ENCODE data around the gene MAN1A2. TPM values are rescaled to one million over a fixed set of nuclear protein-coding genes. Genes with fewer than 3 reads are reported as not detected.
"Not testable (repeated sequence)": the region's sequence is repeated elsewhere in the genome, so short reads cannot be mapped to it uniquely, and the experiment has no call there.

The MAN1A2 gene
- total RNA-seq, 2 experiments from 2014 or later, result 17.0 to 18.3 TPM

DNA sequence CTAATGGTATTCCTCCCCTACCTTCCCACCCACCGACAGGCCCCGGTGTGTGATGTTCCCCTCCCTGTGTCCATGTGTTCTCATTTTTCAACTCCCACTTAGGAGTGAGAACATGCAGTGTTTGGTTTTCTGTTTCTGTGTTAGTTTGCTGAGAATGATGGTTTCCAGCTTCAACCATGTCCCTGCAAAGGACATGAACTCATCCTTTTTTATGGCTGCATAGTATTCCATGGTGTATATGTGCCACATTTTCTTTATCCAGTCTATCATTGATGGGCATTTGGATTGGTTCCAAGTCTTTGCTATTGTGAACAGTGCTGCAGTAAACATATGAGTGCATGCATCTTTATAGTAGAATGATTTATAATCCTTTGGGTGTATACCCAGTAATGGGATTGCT lies 108.2 kb downstream of the MAN1A2 start:
- not testable (repeated sequence) for H3K27me3 Mint-ChIP-seq, H3K4me3 Mint-ChIP-seq, H3K4me1 Mint-ChIP-seq, H3K27ac Mint-ChIP-seq, DNase-seq
- H3K36me3 Mint-ChIP-seq, result peaks cover 52% of the 10 kb centered on the region
- H3K9me3 Mint-ChIP-seq, result peaks cover 10% of the 10 kb centered on the region

DNA sequence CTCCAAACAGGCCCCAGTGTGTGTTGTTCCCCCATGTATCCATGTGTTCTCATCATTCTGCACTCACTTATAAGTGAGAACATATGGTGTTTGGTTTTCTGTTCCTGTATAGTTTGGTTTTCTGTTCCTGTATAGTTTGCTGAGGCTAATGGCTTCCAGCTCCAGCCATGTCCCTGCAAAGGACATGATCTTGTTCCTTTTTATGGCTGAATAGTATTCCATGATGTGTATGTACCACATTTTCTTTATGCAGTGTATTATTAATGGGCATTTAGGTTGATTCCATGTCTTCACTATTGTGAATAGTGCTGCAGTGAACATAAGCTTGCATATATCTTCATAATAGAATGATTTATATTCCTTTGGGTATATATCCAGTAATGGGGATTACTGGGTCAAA lies 111.8 kb downstream of the MAN1A2 start:
- no peak for DNase-seq
- Mint-ChIP-seq H3K4me1 (no peaks in the 10 kb centered on the region), H3K27me3 (no peaks in the 10 kb centered on the region), H3K9me3 (peaks cover 8% of the 10 kb centered on the region), H3K4me3 (no peak overlapping the region), H3K27ac (no peak overlapping the region), H3K36me3 (peaks cover 63% of the 10 kb centered on the region)

DNA sequence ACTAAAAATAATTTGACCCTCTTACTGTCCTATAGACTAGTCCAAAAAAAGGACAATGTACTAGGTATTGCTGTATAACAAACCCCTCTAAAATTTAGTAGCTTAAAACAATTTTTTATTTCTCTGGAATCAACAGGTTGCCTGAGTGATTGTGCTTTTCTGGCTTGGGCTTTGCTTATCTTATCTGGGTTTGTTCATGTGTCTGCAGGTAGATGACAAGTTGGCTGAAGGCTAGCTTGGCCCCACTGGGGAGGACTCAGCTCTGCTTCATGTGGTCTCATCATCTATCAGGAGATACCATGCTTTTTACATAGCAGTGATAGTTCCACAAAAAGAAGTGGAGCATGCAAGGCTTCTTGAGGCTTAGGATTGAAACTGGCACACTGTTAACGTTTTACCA lies 114.2 kb downstream of the MAN1A2 start:
- DNase-seq, result no peak
- Mint-ChIP-seq H3K27ac (no peak overlapping the region), H3K4me1 (no peaks in the 10 kb centered on the region), H3K27me3 (no peaks in the 10 kb centered on the region), H3K36me3 (peaks cover 46% of the 10 kb centered on the region), H3K9me3 (no peaks in the 10 kb centered on the region), H3K4me3 (no peak overlapping the region)

DNA sequence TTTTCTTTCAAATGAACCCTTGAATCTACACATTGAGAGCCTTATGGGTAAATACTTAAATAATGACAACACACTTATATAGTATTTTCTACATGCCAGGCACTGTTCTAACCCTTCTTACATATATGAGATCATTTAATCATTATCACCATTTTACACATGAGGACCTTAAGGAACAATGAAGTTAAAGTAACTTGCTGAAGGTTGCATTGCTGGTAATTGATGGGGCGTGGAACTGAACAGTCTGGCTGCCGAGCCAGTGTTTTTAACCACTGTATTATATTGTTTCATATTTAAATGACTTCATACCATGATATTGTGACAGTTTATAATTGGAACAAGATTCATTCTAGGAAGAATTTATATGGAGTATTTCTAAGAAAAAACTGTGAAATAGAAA lies 126.7 kb downstream of the MAN1A2 start:
- Mint-ChIP-seq H3K4me3 (no peak overlapping the region), H3K27ac (no peak overlapping the region), H3K36me3 (no peaks in the 10 kb centered on the region), H3K4me1 (no peaks in the 10 kb centered on the region), H3K9me3 (no peaks in the 10 kb centered on the region), H3K27me3 (no peaks in the 10 kb centered on the region)
- DNase-seq, result no peak

DNA sequence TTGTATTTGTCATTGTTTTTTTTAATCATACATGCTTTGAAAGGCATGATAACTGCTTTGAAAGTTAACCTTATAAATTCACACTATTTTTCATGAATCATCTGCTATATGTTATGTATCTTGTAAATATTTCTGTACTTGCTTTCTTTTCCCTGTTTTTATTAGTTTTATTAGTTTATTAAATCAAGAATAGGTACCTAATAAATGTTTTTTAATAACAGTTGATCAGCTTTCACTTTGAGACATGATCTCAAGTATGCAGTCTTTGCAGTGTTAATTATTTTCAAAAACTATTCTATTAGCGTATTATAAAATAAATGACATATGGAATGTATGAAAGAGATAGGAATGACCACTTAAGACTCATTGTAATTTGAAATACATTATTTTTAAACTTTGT lies 127.8 kb downstream of the MAN1A2 start:
- no peak for DNase-seq
- no peaks in the 10 kb centered on the region for H3K36me3 Mint-ChIP-seq
- no peak overlapping the region for H3K4me3 Mint-ChIP-seq
- H3K9me3 Mint-ChIP-seq, result no peaks in the 10 kb centered on the region
- no peak overlapping the region for H3K27ac Mint-ChIP-seq
- no peaks in the 10 kb centered on the region for H3K4me1 Mint-ChIP-seq
- no peaks in the 10 kb centered on the region for H3K27me3 Mint-ChIP-seq

DNA sequence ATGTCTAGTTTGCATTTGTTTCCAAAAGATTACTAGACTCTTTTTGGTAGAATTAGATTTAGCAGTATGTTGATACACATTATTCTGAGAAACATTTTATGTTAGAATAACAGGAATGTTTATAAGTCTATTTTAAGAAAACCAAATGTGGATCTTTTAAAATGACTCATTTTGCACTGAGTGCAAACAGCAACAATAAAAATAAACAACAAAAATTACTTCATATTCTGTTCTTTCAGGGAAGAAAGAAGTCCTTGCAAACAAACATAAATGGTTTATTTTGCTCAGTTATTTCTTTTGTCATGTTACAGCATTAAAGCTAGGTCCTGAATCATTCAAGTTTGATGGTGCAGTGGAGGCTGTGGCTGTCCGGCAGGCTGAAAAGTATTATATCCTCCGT lies 131.8 kb downstream of the MAN1A2 start:
- Mint-ChIP-seq H3K36me3 (peaks cover 2% of the 10 kb centered on the region), H3K27ac (no peak overlapping the region), H3K4me1 (peaks cover 2% of the 10 kb centered on the region), H3K4me3 (no peak overlapping the region), H3K9me3 (no peaks in the 10 kb centered on the region), H3K27me3 (no peaks in the 10 kb centered on the region)
- no peak for DNase-seq

DNA sequence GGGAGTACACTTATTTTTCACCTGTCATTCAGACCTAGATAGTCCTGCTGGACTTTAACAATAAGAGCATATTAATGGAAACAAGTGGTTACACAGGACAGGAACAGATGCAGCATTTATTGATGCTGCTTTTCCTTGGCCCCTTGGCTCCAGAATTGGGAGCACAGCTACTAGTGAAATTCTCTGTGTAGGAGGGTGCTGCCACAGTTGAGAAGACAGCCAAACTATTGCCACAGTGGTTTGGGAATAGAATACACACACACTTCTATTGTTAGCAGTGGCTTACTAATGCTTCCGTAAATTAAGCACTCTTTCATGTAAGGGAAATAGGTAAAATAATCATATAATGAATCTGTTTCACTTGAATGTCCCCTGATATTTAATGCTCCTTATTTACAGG lies 133.3 kb downstream of the MAN1A2 start:
- no peaks in the 10 kb centered on the region for H3K27me3 Mint-ChIP-seq
- H3K27ac Mint-ChIP-seq, result no peak overlapping the region
- H3K36me3 Mint-ChIP-seq, result peaks cover 4% of the 10 kb centered on the region
- no peak for DNase-seq
- peaks cover 2% of the 10 kb centered on the region for H3K4me1 Mint-ChIP-seq
- no peak overlapping the region for H3K4me3 Mint-ChIP-seq
- H3K9me3 Mint-ChIP-seq, result no peaks in the 10 kb centered on the region

DNA sequence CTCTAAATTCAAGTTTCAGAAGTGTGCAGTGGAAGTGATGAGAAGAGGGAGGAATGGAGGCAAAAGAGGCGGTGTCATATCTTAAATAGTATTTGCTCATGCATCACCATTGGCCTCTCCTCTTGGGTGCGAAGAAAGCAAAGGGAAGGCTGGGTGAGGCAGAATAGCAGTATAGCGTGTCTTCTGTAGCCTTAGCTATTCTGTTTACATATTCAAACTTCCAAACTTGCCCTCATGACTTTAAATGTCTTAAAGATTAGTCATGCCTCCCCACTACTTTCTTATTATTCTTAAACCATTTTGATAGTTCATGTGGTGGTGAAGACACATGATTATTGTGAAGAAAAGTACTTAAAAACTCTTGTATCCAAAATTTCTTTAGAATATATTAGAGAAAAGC lies 134.0 kb downstream of the MAN1A2 start:
- no peak for DNase-seq
- H3K9me3 Mint-ChIP-seq, result no peaks in the 10 kb centered on the region
- H3K27me3 Mint-ChIP-seq, result no peaks in the 10 kb centered on the region
- peaks cover 2% of the 10 kb centered on the region for H3K4me1 Mint-ChIP-seq
- H3K36me3 Mint-ChIP-seq, result peaks cover 4% of the 10 kb centered on the region
- H3K4me3 Mint-ChIP-seq, result no peak overlapping the region
- H3K27ac Mint-ChIP-seq, result no peak overlapping the region

DNA sequence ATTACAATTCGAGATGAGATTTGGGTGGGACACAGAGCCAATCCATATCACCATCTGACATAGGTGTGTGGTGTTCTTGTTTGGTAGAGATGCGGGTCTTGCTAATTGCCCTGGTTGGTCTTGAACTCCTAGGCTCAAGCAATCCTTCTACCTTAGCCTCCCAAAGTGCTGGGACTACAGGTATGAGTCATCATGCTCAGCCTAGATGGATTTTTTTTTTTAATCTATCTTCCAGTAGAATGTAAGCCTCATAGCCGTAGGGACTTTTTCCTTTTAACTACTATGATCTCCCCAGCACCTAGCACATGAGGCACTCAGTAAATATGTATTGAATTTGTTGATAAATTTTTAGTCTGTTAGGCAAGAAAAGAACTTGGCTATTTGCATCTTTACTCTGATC lies 144.0 kb downstream of the MAN1A2 start:
- Mint-ChIP-seq H3K4me1 (no peaks in the 10 kb centered on the region), H3K9me3 (no peaks in the 10 kb centered on the region), H3K36me3 (peaks cover 5% of the 10 kb centered on the region), H3K4me3 (no peak overlapping the region), H3K27ac (no peak overlapping the region), H3K27me3 (no peaks in the 10 kb centered on the region)
- no peak for DNase-seq

DNA sequence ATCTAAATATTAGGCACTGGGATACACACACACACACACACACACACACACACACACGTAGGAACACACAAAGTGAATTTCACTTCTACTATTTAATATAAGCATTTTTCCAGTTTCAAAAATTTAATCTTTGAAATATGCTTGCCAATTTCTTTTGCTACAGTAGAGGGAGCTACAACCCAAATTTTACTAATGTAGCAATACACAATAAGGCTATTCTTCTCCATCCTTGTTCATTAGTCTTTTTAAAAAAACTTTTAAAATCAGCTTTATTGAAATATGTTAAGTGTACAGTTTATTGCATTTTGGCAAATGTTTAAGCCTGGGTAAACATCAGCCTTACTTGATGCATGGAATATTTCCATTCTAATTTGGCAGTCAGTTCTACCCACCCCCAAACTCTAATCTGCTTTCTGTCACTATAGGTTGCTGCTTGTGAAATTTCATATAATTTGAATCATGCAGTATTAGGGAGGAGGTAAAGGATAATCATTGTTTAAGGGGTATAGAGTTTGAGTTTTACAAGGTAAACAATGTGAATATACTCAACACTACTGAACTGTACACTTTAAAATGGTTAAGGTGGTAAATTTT lies 145.6 kb downstream of the MAN1A2 start:
- no peak overlapping the region for H3K27ac Mint-ChIP-seq

DNA sequence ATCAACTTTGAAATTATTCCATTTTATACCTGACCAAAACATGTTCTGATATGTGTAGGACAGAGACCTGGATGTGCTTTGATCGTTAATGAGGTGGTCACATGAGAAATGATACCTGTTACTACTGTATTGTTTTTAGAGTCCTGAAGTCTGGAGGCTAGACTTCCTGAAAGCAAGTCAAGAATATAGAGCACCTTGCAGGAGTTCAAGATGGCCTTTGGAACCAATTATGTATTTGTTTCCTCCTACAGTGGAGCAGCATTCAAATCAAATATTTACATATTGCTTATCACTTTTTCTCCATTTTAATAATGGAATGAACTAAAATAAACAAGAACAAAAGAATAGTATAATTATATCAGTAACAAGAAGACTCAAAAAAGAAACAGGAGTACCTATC lies 155.9 kb downstream of the MAN1A2 start:
- no peak overlapping the region for H3K27ac Mint-ChIP-seq
- H3K27me3 Mint-ChIP-seq, result no peaks in the 10 kb centered on the region
- DNase-seq, result no peak
- H3K4me3 Mint-ChIP-seq, result no peak overlapping the region
- H3K9me3 Mint-ChIP-seq, result no peaks in the 10 kb centered on the region
- H3K36me3 Mint-ChIP-seq, result peaks cover 4% of the 10 kb centered on the region
- peaks cover 14% of the 10 kb centered on the region for H3K4me1 Mint-ChIP-seq

More for the DNA sequence above, 145.6 kb downstream of the MAN1A2 start:
- H3K36me3 Mint-ChIP-seq, result peaks cover 2% of the 10 kb centered on the region
- no peaks in the 10 kb centered on the region for H3K27me3 Mint-ChIP-seq
- H3K4me3 Mint-ChIP-seq, result no peak overlapping the region
- H3K4me1 Mint-ChIP-seq, result no peaks in the 10 kb centered on the region
- DNase-seq, result no peak
- no peaks in the 10 kb centered on the region for H3K9me3 Mint-ChIP-seq

DNA sequence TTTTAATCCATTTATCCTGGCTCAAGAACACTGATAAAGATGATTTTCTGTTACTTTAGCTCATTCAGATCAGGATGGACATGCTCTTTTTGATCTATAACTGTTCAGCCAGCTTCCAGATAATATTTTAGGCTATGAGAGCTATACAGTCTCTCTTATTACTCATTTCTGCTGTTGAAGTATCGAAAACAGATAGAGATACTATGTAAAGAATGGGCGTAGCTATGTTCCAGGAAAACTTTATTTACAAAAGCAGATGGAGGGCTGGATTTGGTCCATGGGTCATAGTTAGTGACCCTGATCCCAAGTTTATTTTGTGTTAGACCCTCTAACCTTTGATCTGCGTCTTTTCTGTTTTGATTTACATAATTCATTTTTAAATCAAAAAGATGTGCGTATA lies 159.8 kb downstream of the MAN1A2 start:
- H3K36me3 Mint-ChIP-seq, result peaks cover 6% of the 10 kb centered on the region
- no peak overlapping the region for H3K27ac Mint-ChIP-seq
- H3K4me3 Mint-ChIP-seq, result no peak overlapping the region
- no peak for DNase-seq
- H3K27me3 Mint-ChIP-seq, result no peaks in the 10 kb centered on the region
- H3K9me3 Mint-ChIP-seq, result no peaks in the 10 kb centered on the region
- peaks cover 22% of the 10 kb centered on the region for H3K4me1 Mint-ChIP-seq

DNA sequence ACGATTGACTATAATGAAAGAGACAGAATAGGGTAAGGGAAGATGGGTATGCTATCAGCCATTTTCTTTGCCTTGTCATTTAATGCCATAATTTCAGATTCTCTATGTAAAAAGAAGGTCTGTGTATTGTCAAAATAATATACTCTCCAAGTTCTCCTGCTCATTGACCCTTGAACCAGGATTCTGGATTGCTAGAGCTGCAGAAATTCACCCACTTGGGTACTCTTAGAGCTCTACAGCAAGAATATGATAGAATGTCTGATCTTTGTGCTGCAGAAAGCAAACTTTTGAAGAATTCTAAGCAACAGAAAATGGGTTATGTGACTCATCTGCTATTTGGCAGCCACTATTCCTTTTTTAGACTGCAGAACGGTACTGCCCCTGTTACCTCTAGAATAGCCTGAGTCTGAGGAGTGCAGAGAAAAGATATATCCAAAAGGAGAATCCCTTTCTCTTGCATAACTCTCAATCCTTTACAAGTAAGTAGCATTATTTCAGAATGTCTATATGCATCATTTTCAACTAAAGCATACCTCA lies 160.4 kb downstream of the MAN1A2 start:
- DNase-seq, result no peak
- no peaks in the 10 kb centered on the region for H3K9me3 Mint-ChIP-seq
- no peaks in the 10 kb centered on the region for H3K27me3 Mint-ChIP-seq
- H3K27ac Mint-ChIP-seq, result no peak overlapping the region
- peaks cover 2% of the 10 kb centered on the region for H3K36me3 Mint-ChIP-seq
- H3K4me3 Mint-ChIP-seq, result no peak overlapping the region
- peaks cover 25% of the 10 kb centered on the region for H3K4me1 Mint-ChIP-seq

DNA sequence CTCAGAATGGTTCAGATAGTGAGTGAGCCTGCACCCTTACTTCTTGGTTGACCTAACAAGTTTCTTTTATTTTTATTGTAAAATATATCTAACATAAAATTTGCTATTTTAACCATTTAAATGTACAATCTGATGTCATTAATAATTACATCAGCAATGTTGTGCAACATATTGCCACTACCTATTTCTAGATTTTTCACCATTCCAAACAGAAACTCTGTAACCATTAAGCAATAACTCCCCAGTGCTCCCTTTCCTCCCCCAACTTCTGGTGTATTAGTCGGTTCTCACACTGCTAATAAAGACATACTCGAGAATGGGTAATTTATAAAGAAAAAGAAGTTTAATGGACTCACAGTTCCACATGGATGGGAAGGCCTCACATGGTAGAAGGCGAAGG lies 162.4 kb downstream of the MAN1A2 start:
- no peak overlapping the region for H3K27ac Mint-ChIP-seq

DNA sequence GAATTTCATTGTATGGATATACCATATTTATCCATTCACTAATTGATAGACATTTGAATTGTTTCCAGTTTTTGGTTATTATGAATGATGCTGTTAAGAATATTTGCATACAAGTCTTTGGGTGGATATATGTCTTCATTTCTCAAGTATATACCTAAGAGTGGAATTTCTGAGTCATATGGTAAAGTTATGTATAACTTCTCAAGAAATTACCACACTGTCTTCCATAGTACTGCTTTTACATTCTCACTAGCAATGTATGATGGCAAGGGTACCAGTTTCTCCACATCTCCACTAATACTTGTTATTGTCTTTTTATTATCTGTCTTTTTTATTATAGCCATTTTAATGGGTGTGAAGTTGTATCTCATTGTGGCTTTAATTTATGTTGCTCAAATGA lies 164.0 kb downstream of the MAN1A2 start:
- peaks cover 4% of the 10 kb centered on the region for H3K36me3 Mint-ChIP-seq
- H3K4me3 Mint-ChIP-seq, result no peak overlapping the region
- no peaks in the 10 kb centered on the region for H3K9me3 Mint-ChIP-seq
- H3K27ac Mint-ChIP-seq, result peak overlapping the region; percentile 17
- no peak for DNase-seq
- H3K27me3 Mint-ChIP-seq, result no peaks in the 10 kb centered on the region
- H3K4me1 Mint-ChIP-seq, result peaks cover 31% of the 10 kb centered on the region

More for the DNA sequence above, 162.4 kb downstream of the MAN1A2 start:
- Mint-ChIP-seq H3K9me3 (no peaks in the 10 kb centered on the region), H3K4me3 (no peak overlapping the region), H3K4me1 (peaks cover 28% of the 10 kb centered on the region), H3K36me3 (peaks cover 4% of the 10 kb centered on the region), H3K27me3 (no peaks in the 10 kb centered on the region)
- no peak for DNase-seq

DNA sequence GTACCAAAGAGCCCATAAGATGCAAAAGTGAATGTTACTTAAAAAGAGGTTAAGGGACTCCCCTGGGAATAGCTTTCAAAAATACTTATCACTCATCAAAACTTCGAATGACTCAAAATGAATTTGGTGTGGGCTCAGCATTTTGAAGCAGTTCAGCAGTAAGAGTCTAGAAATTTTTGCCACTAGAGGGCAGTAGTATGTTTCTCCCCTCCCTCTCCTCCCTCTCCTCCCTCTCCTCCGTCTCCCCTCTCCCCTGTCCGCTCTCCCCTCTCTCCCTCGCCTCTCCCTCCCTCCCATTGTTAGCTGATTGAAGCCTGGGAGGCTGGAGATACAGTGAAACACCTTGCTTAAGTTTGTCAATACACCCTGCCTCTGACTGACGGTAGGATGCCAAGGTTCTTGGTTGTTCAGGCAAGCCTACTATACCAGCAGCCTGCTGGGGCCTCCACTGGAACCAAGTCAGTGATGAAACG lies 167.8 kb downstream of the MAN1A2 start:
- H3K9me3 Mint-ChIP-seq, result no peaks in the 10 kb centered on the region
- H3K27ac Mint-ChIP-seq, result no peak overlapping the region
- no peak overlapping the region for H3K4me3 Mint-ChIP-seq
- H3K27me3 Mint-ChIP-seq, result no peaks in the 10 kb centered on the region
- DNase-seq, result peak; percentile 18
- peaks cover 2% of the 10 kb centered on the region for H3K36me3 Mint-ChIP-seq
- peaks cover 28% of the 10 kb centered on the region for H3K4me1 Mint-ChIP-seq
